SK-N-SH (cell line): ENCODE results near the gene SPEG. TPM values are rescaled to one million over a fixed set of nuclear protein-coding genes. Genes with fewer than 3 reads are reported as not detected.
A peak's percentile ranks its signal among the peaks of the same experiment; 100 is the strongest.

Source experiments
- CTCF ChIA-PET: fragments of 300-600, 350-600 bp; formaldehyde crosslinking; extraction: SDS; loops from one replicate; lab custom pipeline; 2021; lab: Yijun Ruan, JAX
- POLR2A ChIA-PET: fragments of 350-600 bp; sonication (Branson Sonifier 250); formaldehyde crosslinking; extraction: SDS; loops from one replicate; lab custom pipeline; 2020; ENCODE audit warnings: antibody characterized with exemption, inconsistent platforms; lab: Yijun Ruan, JAX
- DNase-seq: peaks from one replicate; pipeline ENCODE4 v3.0.0; 2012
- H2AFZ ChIP-seq: fragments of 200-600 bp; sonication (generic); 2 replicates; pipeline ENCODE4 v1.8.1; 2016; ENCODE audit warnings: antibody characterized with exemption, mild to moderate bottlenecking, low read depth
- H3F3A ChIP-seq: fragments of 200-600 bp; sonication (generic); replicated peaks from 2 replicates; pipeline ENCODE3; 2016; ENCODE audit warnings: antibody characterized with exemption, mild to moderate bottlenecking; ENCODE audit not compliant: insufficient read depth
- H3K27ac ChIP-seq, 2 experiments: fragments of 200-500 bp in 1 of 2; fragments of 200-600 bp in 1 of 2; sonication (Bioruptor generic) in 1 of 2; sonication (generic), shearing (Covaris generic) in 1 of 2; 2 replicates each; pipeline versions ENCODE4 v1.5.1 to v1.6.1; 2014 to 2016; ENCODE audit warnings: low read depth in 2 of 2, inconsistent platforms in 1 of 2, low read length in 1 of 2, mild to moderate bottlenecking in 1 of 2, mixed read lengths in 1 of 2
- H3K27me3 ChIP-seq: fragments of 200-600 bp; sonication (generic), shearing (Covaris generic); 2 replicates; pipeline ENCODE4 v1.6.1; 2016; ENCODE audit warnings: mixed run types; ENCODE audit not compliant: insufficient read depth
- H3K36me3 ChIP-seq, 2 experiments: fragments of 200-500 bp in 1 of 2; fragments of 200-600 bp in 1 of 2; sonication (Bioruptor generic) in 1 of 2; sonication (generic) in 1 of 2; replicated peaks in 1 of 2; 2 replicates each; pipeline versions ENCODE3 to v1.5.1; 2014 to 2016; ENCODE audit warnings: low read length in 1 of 2, mild to moderate bottlenecking in 1 of 2; ENCODE audit not compliant: insufficient read depth in 2 of 2, control insufficient read depth in 1 of 2
- H3K4me1 ChIP-seq, 2 experiments: fragments of 200-500 bp in 1 of 2; fragments of 200-600 bp in 1 of 2; sonication (Bioruptor generic) in 1 of 2; sonication (generic), shearing (Covaris generic) in 1 of 2; 2 replicates each; pipeline versions ENCODE4 v1.5.1 to v1.6.1; 2014 to 2016; ENCODE audit warnings: low read depth in 1 of 2, low read length in 1 of 2, mixed run types in 1 of 2; ENCODE audit not compliant: insufficient read depth in 2 of 2, control insufficient read depth in 1 of 2
- H3K4me2 ChIP-seq: fragments of 200-600 bp; sonication (generic), shearing (Covaris generic); 2 replicates; pipeline ENCODE4 v1.6.1; 2017; ENCODE audit warnings: mixed run types
- H3K4me3 ChIP-seq, 2 experiments: fragments of 200-500 bp in 1 of 2; fragments of 200-600 bp in 1 of 2; sonication (Bioruptor generic) in 1 of 2; sonication (generic), shearing (Covaris generic) in 1 of 2; 2 replicates each; pipeline versions ENCODE4 v1.5.1 to v1.8.1; 2014 to 2016; ENCODE audit warnings: low read depth in 2 of 2, inconsistent platforms in 1 of 2, low read length in 1 of 2, mild to moderate bottlenecking in 1 of 2, mixed read lengths in 1 of 2, moderate library complexity in 1 of 2
- H3K79me2 ChIP-seq: fragments of 200-600 bp; sonication (generic); 2 replicates; pipeline ENCODE4 v1.8.1; 2017; ENCODE audit warnings: mild to moderate bottlenecking; ENCODE audit not compliant: insufficient read depth
- H3K9ac ChIP-seq: fragments of 200-600 bp; sonication (generic); 2 replicates; pipeline ENCODE4 v1.6.1; 2017; ENCODE audit warnings: mixed run types
- H3K9me2 ChIP-seq: fragments of 200-600 bp; sonication (generic); 2 replicates; pipeline ENCODE4 v1.6.1; 2017; ENCODE audit warnings: mixed run types
- H3K9me3 ChIP-seq: fragments of 200-600 bp; sonication (generic); 2 replicates; pipeline ENCODE4 v1.6.1; 2017; ENCODE audit warnings: mixed run types, mild to moderate bottlenecking, moderate library complexity
- H4K20me1 ChIP-seq: fragments of 200-600 bp; sonication (generic); 2 replicates; pipeline ENCODE4 v1.6.1; 2017; ENCODE audit warnings: mild to moderate bottlenecking, mixed run types; ENCODE audit not compliant: insufficient read depth
- CTCF ChIP-seq: fragments of 200-600 bp; sonication (generic); IDR thresholded peaks from 2 replicates; pipeline ENCODE4 v1.6.1; 2017; ENCODE audit warnings: antibody characterized with exemption, mild to moderate bottlenecking, moderate library complexity
- ELF1 ChIP-seq: IDR thresholded peaks from 2 replicates; pipeline ENCODE4 v1.4.0; 2012
- FOSL2 ChIP-seq: IDR thresholded peaks from 2 replicates; pipeline ENCODE4 v1.4.0; 2012; ENCODE audit warnings: low read depth, mild to moderate bottlenecking, moderate library complexity, borderline replicate concordance
- FOXM1 ChIP-seq: IDR thresholded peaks from 2 replicates; pipeline ENCODE4 v1.4.0; 2012; ENCODE audit warnings: low read depth, mild to moderate bottlenecking
- GABPA ChIP-seq: IDR thresholded peaks from 2 replicates; pipeline ENCODE4 v1.4.0; 2012; ENCODE audit warnings: low read depth, mild to moderate bottlenecking
- GATA2 ChIP-seq: sonication (generic); formaldehyde crosslinking; IDR thresholded peaks from 2 replicates; pipeline ENCODE4 v1.5.0; 2020; ENCODE audit warnings: mild to moderate bottlenecking, missing genetic modification reagents
- IRF3 ChIP-seq: fragments of 150-350 bp; IDR thresholded peaks from 2 replicates; pipeline ENCODE4 v1.6.1; 2016; ENCODE audit warnings: mild to moderate bottlenecking, low read depth, low read length
- JUND ChIP-seq: IDR thresholded peaks from 2 replicates; pipeline ENCODE4 v1.4.0; 2012
- MEF2A ChIP-seq: IDR thresholded peaks from 2 replicates; pipeline ENCODE4 v1.4.0; 2012; ENCODE audit warnings: low read depth, borderline replicate concordance
- NRF1 ChIP-seq: IDR thresholded peaks from 2 replicates; pipeline ENCODE4 v1.6.1; 2012; ENCODE audit warnings: low read depth, mild to moderate bottlenecking, low read length
- RCOR1 ChIP-seq: fragments of 150-350 bp; IDR thresholded peaks from 2 replicates; pipeline ENCODE4 v1.6.1; 2017; ENCODE audit warnings: antibody characterized with exemption, low read length
- RFX5 ChIP-seq: IDR thresholded peaks from 2 replicates; pipeline ENCODE4 v1.6.1; 2012; ENCODE audit warnings: mild to moderate bottlenecking, improper control_type of control experiment, low read length
- RXRA ChIP-seq: IDR thresholded peaks from 2 replicates; pipeline ENCODE4 v1.4.0; 2012; ENCODE audit warnings: low read depth, mild to moderate bottlenecking, borderline replicate concordance
- TCF12 ChIP-seq: IDR thresholded peaks from 2 replicates; pipeline ENCODE4 v1.4.0; 2012
- USF1 ChIP-seq: IDR thresholded peaks from 2 replicates; pipeline ENCODE4 v1.4.0; 2012; ENCODE audit warnings: low read depth, borderline replicate concordance
- YY1 ChIP-seq: IDR thresholded peaks from 2 replicates; pipeline ENCODE4 v1.4.0; 2012; ENCODE audit warnings: low read depth, mild to moderate bottlenecking
- WGBS: methylation state at CpG from one replicate; pipeline ENCODE4 v1.1.6; 2017; ENCODE audit warnings: low lambda C conversion rate; 5-methylcytosine and 5-hydroxymethylcytosine counted together
- polyA plus RNA-seq, 3 experiments: library from polyadenylated mRNA; depleted of rRNA; stranded (reverse); fragments of >200 nt; gene quantifications; 2 replicates each; pipeline ENCODE4 v1.2.3, GENCODE V29; 2012
- TF ChIP-seq, protein P1 (sequence below): IDR thresholded peaks from 2 replicates; pipeline ENCODE4 v1.4.0; 2012; ENCODE audit warnings: low read depth, borderline replicate concordance
- TF ChIP-seq, protein P2 (sequence below): IDR thresholded peaks from 2 replicates; pipeline ENCODE4; 2012
- TF ChIP-seq, protein P3 (sequence below): IDR thresholded peaks from 2 replicates; pipeline ENCODE4 v1.4.0; 2012; ENCODE audit warnings: low read depth

The SPEG gene
- polyA plus RNA-seq, 1 of the 3 experiments (the other 2 are of a cell fraction) = 107 TPM

DNA sequence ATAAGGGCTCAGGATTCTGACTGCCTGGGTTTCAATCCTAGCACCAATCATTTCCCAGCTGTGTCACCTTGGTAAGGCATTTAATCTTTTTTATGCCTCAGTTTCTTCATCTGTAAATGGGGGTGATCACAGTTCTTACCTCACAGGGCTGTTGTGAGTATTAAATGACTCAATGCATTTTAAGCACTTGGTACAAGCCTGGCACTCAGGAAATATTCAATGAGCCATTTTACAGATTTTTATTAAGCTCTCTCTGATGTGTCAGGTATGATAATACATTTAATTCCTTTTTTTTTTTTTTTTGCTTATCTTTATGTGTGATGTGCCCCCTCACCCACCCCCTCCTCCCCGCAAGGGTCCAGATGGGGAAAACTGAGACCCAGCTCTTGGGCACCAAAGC lies 12.0 kb downstream of the SPEG start:
- peaks cover 23 to 36% of the 10 kb centered on the region in 2 experiments for H3K36me3 ChIP-seq
- peaks cover 20% of the 10 kb centered on the region; the same call in 1 of the 2 replicates for H3K79me2 ChIP-seq
- ChIA-PET POLR2A (no interaction called here), CTCF (interaction anchor here (0.9 to 12.5 kb wide), 7 partner anchors 9 to 83 kb away, joined by 3 to 95 read pairs (median 7); no protein-coding TSS in a partner anchor)
- H2AFZ ChIP-seq = no peak overlapping the region
- H3K9me2 ChIP-seq = no peaks in the 10 kb centered on the region
- H3K9me3 ChIP-seq = no peaks in the 10 kb centered on the region
- H3K4me1 ChIP-seq = peaks cover 38 to 48% of the 10 kb centered on the region in 2 experiments
- no peak for DNase-seq
- H3F3A ChIP-seq = peaks cover 5% of the 10 kb centered on the region
- H3K27me3 ChIP-seq = no peaks in the 10 kb centered on the region
- 100% methylated on average over 1 of the region's 1 CpG for WGBS
- no peaks in the 10 kb centered on the region for H4K20me1 ChIP-seq
- TF ChIP-seq YY1 = no peak
- TF ChIP-seq FOSL2 = no peak
- TF ChIP-seq MEF2A = no peak
- TF ChIP-seq, protein P1, sequence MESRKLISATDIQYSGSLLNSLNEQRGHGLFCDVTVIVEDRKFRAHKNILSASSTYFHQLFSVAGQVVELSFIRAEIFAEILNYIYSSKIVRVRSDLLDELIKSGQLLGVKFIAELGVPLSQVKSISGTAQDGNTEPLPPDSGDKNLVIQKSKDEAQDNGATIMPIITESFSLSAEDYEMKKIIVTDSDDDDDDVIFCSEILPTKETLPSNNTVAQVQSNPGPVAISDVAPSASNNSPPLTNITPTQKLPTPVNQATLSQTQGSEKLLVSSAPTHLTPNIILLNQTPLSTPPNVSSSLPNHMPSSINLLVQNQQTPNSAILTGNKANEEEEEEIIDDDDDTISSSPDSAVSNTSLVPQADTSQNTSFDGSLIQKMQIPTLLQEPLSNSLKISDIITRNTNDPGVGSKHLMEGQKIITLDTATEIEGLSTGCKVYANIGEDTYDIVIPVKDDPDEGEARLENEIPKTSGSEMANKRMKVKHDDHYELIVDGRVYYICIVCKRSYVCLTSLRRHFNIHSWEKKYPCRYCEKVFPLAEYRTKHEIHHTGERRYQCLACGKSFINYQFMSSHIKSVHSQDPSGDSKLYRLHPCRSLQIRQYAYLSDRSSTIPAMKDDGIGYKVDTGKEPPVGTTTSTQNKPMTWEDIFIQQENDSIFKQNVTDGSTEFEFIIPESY = no peak
- no peak for TF ChIP-seq RFX5
- no peak for TF ChIP-seq RXRA
- TF ChIP-seq, protein P2, sequence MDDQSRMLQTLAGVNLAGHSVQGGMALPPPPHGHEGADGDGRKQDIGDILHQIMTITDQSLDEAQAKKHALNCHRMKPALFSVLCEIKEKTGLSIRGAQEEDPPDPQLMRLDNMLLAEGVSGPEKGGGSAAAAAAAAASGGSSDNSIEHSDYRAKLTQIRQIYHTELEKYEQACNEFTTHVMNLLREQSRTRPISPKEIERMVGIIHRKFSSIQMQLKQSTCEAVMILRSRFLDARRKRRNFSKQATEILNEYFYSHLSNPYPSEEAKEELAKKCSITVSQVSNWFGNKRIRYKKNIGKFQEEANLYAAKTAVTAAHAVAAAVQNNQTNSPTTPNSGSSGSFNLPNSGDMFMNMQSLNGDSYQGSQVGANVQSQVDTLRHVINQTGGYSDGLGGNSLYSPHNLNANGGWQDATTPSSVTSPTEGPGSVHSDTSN = no peak
- TF ChIP-seq IRF3 = no peak
- TF ChIP-seq GABPA = no peak
- TF ChIP-seq USF1 = no peak
- no peak for TF ChIP-seq NRF1
- TF ChIP-seq FOXM1 = no peak
- no peak for TF ChIP-seq ELF1
- TF ChIP-seq CTCF = no peak
- no peak for TF ChIP-seq RCOR1
- TF ChIP-seq GATA2 = no peak
- TF ChIP-seq TCF12 = no peak
- TF ChIP-seq JUND = no peak
- TF ChIP-seq, protein P3, sequence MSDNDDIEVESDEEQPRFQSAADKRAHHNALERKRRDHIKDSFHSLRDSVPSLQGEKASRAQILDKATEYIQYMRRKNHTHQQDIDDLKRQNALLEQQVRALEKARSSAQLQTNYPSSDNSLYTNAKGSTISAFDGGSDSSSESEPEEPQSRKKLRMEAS = no peak
- peak overlapping the region; percentile 96 for H3K4me2 ChIP-seq
- H3K27ac ChIP-seq = peak overlapping the region; percentile 60 to 75
- peak overlapping the region; percentile 37 for H3K9ac ChIP-seq
- no peak overlapping the region for H3K4me3 ChIP-seq
